ENCODE measurements around the gene CBX4.
"Not testable (repeated sequence)": the region's sequence is repeated elsewhere in the genome, so short reads cannot be mapped to it uniquely, and the experiment has no call there.

The CBX4 gene

DNA sequence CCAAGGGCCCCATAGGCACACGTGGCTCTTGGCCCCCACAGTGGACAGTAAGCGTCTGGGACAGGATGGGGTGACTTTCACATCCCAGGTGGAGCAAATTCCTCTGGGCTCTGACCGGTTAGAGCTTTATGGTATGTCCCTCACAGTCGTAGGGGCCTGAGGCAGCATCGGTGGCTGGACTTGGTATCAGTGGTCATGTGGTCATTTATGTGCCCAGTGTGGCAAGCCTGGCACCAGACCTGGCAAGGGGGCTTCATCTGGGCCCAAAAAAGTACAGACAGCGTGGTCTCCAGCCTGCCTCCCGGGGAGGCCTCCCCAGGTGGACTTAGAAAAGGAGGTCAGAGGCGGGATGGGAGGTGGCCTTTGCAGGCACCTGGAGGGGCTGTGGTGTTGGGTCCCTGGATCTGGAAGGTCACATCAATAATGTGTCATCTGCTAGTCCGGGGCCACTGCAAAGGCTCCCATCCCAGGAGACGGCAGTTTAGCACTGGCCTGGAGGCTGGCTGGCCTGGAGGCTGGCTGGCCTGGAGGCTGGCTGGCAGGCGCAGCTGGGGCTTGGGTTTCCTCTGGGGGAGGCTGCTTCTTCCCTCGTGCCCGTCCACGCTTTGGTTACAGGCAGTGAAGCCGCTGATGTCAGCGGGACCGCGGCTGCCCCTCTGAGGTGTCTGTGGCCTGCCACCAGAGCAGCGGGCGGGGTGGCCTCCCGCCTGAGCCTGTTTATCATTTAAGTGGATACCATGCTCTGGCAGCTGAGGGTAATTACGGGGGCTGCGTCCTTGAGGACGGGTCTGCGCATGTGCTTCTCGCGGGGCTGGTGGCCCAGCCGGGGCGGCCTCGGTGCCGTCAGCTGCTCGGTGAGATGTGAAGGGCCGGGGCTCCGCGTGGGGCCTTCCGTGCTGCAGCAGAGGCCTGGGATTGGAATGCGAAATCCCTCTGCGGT lies 20.7 kb upstream of the CBX4 start:
- DNase-seq: no peak

DNA sequence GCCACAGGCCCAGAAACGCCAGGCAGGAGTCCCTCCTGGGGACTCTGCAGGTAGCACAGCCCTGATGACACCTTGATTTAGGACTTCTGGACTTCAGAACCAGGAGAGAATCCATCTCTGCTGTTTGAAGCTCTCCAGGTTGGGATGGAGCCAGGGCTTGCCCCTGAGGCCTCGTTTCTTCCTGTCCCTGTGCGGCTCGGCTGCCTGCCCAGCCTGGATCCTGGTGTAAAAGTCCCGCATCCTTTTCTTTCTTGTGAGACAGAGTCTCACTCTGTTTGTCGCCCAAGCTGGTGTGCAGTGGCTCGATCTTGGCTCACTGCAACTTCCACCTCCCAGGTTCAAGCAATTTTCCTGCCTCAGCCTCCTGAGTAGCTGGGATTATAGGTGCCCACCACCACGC lies 17.9 kb upstream of the CBX4 start:
- no peak for DNase-seq

DNA sequence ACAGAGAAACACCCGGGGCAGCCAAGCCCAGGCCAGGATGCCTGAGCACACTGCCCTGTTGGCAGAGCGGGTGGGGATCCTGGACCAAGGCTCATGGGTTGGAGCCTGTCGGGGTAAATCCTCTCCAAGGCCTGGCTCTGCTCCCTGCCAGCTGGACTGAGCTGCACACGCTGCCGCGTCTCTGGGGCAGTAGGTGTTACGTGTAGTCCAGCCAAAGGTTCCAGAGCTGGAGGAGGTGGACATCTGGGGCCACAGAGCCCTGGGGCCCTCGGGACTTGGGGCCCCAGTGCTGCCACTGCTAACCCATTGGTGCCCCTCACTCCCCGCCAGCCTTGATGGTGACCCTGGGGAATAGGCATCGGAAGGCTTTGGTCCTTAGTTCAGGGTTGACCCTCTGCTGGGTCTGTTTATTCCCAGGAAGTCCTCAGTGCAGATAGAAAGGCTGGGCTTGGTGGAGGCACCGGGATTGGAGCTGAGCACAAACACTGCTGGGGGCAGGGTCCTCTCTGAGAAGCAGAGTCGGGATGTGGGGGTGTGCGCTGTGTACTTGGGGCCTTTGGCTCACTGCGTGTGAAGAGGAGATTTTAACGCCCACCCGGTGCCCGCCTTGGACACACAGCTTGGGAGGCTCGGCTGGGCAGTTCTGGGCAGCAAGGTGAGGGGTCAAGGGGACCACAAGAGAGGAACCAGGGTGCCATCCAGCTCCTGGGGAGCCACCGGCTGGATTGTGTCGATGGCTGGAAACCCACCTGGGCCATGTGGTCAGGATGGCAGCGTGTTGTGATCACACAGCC lies 16.3 kb upstream of the CBX4 start:
- no peak for DNase-seq

DNA sequence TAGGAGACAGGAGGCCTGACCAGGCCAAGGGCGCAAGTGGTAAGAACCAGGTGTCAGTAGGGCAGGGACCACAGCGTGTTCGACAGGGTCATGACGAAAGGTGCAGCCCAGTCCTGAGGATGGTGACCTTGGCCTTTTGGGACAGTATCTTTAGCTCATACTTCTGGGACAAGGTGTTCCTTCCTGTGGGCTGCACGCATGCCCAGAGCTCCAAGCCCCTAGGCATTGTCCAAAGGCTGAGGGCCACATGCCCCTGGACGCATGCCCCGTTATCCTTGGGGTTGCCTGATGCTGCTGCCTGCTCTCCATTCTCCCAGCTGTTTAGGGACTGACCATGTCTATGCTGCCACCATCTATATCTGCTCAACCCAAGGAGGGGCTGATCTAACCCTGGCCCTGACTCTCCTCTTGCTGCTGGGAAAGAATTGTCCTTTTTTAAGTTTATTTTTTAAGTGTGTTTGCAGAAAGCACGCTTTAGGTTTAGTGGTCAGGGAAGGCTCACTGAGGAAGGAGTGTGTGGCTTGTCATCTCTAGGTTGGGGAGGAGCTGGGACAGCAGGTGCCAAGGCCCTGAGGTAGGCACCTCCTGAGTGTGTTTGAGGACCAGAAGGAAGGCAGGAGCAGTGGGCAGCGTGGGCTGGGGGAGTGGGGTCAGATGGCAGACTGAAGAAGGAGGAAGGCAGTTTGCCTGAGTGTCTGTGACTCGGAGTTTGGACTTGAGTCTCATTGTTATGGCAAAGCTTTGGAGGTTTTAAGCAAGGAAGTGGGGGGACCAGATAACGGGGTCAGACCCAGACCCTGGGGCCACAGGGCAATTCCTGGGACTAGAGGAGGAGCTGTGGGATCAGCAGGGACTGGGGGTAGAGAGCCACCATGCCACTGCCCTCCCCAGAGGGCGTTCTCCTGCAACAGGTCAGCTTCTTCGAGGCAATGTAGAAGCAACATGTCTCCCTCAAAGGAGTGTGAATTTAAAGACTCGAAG lies 15.1 kb upstream of the CBX4 start:
- DNase-seq: no peak

DNA sequence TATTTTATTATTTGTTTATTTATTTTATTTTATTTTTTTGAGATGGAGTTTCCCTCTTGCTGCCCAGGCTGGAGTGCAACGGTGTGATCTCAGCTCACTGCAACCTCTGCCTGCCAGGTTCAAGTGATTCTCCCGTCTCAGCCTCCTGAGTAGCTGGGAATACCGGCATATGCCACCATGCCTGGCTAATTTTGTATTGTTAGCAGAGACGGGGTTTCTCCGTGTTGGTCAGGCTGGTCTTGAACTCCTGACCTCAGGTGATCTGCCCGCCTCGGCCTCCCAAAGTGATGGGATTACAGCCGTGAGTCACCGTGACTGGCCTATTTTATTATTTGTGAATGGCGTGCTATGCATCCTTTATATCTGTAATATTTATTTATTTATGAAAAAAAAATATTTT lies 13.9 kb upstream of the CBX4 start:
- DNase-seq: not testable (repeated sequence)

DNA sequence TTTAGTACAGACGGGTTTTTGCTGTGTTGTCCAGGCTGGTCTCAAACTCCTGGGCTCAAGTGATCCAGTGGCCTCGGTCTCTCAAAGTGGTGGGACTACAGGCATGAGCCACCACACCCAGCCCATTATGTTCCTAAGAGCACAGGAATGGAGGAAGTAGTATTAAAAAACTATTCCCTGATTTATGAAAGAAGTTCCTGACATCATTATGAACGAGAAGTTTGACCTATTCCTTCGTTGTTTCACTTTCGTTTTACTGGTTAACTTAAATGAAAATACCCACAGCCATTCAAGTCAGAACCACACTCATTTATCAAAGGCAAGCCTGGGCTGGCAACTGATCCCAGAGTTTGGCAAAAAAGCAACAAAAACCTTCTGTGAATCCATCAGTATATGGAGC lies 13.5 kb upstream of the CBX4 start:
- DNase-seq: no peak

DNA sequence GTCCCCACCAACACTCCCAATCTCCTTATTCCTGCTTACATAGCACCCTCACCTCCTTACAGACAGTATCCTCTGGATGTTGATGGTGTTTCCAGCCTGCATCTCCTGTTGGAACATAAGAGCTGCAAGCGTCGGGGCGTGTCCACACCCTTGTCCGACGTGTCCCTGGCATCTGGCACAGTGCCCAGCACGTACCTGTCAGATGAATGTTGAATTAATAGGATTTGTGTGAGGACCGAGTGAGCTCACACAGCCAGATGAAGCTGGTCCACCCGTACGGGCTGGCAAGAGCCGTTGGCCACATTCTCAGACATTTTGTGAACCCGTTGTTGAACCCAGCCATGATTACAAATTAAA lies 12.2 kb upstream of the CBX4 start:
- no peak for DNase-seq

DNA sequence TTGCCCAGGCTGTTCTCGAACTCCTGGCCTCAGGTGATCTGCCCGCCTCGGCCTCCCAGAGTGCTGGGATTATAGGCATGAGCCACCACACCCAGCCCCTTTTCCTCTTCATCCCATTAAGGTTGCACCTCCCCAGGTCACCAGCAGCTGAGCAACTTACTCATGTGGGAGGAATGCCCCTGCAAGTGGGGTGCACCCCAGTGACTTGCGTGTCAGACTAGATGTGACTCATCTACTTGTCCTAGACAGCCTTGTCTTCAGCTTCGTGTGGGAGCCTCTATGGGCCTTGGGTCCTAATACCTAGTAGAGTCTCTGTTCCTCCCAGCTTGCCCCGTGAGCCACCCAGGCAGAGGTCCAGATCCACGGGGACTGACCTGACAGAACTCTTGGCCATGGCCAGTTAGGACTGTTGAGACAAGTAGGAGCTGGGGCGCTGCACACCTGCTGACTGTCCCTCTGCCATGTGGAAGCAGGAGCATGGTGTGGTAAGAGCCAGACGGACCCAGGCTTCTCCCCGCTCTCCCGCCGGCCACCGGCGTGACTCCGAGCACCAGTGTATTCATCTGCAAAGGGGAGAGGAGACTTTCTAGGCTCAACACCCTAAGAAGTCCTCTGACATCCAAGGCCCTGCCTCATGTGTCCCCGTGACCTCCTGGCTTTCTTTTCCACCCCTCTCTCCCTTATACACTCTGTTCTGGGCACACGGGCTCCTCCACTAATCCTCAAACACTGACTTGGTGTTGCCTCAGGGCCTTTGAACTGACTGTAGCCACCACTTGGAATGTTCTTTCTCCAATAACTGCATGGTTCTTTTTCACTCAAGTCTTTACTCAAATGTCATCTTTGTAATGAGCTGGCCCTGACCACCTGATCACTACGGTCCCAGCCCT lies 11.6 kb upstream of the CBX4 start:
- no peak for DNase-seq

DNA sequence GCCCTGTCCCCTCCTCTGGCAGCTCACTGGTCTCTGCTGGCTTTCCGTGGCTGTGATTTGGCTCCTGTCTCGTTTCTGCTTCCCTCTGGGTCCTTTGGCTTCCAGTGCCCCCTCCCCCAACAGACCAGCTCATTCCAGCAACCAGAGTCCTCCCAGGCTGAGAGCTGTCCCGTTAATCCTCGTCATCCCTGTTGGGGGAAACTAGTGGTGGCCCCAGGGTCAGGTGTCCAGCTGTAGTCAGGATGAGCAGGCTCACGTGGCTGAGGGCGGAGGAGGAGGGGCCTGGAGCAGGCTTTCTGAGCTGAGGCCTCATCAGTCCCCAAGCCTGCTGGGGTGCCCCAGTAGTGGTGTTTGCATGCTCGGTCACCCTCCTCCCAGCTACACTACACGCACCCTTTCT lies 10.7 kb upstream of the CBX4 start:
- DNase-seq: no peak

DNA sequence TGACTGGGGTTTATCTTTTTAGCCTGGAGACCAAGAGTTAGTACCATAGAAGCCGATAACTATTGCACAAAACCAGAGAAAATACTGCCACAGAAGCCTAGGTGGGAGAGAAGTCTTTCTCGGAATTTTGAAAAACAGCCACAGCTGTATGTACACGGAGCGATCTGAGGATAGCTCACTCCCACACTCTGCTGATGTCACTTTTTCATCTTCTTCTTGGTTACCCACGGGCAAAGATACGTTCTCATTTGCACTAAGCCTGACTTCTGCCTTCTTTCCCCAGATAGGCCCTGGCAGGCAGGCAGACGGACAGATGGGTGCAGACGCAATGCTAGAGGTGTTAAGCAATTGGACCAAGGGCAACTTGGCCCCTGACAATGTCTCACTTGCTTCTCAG lies 9.1 kb upstream of the CBX4 start:
- no peak for DNase-seq

DNA sequence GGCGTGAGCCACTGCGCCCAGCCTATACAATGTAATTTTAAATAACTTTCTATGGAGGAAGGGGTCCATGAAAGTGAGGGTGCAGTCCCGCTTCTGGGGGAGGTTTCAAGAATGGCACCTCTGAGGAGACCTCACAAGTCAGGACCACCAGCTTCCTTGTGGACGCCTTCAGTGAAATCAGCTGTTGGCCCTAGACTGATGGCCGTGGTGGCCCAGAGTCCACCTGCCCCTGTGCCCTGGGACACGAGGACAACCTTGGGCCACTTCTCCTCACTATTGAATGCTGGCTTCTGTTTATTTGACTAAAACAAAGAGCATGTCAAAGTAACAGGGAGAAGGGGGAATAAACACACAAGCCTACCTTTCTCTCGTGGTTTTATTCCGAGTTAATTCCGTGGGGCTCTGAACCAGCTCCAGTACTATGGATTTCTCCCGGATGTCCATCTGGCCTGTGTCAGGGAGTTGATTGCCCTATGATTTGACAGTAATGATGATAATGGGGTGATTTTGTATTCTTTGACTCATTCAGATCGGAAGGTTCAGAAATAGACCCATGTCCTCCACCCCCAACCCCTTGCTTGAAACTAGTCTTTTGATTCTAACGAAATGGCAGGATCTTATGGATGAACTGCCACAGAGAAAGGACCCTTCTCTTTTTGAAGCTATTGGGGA lies 8.6 kb upstream of the CBX4 start:
- no peak for DNase-seq

DNA sequence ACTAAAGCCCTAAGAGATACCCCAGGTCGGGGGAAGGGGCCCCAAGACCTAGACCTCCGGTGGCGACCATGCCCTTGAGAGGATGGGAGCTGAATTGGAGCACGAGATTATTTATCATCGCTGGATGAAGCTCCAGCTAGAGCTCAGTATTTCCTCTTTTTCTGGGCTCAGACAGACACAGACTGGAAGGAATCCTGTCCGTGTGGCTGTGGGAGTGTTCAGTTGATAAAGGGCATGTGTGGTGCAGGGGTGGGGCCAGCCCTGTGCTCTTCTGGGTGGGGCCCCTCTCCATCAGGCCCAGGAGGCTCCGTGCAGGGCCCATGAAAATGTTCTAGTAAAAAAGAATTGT lies 6.3 kb upstream of the CBX4 start:
- no peak for DNase-seq

DNA sequence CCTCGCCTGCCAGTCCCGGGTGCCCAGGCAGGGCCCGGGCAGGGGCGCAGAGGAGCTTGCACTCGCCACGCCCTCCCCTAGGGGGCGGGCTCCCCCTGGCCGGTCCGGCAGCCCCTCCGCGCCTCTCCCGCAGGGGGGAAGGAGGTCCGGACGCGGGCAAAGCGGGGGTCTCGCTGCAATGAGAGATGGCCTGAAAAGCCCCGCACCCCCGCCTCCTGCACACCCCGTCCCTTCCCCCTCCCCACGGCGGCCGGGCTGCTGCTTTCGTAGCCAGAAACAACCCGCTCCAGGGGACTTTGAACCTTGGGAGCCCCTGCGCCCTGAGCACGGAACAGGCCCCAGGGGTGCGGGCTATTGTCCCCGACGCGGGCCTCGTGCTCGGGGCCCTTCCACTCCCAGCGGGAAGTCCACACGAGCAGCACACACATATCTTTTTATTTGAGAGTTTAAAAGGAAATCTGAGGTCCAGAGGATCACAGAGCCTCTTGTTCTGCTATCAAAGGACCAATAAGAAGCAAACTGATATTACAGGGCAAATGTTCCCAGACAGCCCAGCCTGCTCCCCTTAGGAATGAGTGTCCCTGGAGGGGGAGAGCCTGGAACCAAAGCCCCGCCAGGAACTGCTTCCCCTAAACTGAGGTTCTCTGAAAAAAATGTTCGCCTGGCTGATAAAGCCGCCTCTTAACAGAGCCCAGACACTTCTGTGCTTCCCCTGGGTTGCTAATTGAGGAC lies 5.8 kb upstream of the CBX4 start:
- no peak for DNase-seq

DNA sequence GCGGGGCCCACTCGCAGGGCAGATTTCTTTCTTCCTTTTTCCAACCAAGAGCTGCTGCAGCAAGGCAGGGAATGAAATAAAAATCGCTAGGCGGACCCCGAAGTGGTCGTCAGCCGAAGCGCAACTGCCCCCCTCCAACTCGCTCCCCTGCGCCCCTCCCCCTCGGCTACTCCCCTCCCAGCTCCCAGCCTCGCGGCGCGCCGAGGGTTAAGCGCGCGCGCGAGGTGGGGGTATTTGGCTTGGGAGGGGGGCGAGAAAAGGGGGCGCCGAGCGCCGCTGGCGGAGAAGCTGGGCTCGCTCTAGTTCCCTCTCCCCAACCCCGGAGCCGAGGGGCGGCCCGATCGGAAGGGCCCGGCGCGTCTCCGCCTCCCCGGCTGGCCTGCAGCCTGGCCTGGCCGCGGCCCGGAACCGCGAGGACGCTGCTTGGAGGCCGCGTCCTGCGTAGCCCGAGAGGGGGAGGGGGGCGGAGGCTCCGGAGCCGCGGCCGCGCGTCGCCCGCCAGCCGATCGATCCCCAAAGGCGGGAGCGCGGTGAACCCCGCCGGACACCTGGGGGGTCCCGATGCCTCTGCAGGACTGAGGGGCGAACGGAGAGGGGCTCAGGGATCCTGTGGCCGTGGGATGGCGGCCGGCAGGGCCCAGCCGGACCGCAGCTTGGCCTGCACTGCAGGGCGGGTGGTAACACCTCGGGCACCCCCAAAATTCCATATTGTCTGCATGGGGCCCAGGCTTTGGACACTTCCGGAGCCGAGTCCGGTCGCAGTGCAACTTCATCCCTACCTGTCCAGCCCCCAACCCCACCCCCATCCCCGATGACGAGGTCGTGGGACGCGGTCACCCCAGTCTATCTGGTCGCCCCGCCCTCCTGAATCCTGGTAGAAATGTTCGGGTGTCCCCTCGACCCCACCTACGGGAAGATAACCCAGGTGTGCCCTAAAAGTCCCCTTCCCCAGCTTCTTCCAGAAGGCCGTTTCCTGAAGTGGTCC lies 4.9 kb upstream of the CBX4 start:
- DNase-seq: no peak

DNA sequence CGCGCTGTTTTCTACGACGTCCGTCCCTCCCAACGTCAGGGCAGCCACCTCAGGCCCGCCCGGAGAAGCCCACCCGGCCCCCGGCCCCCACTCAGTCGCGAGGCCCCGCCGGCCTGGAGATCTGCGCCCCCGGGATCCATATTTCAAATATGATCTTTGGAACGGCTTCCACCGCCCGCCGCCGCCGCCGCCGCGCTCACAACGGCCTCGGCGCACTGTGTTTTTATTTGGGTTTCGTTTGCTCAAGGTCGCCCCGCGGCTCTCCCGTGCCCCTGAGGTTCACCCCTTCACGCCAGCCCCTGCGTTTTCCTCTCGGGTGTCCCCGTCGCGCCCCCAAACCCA lies 4.2 kb upstream of the CBX4 start:
- no peak for DNase-seq

DNA sequence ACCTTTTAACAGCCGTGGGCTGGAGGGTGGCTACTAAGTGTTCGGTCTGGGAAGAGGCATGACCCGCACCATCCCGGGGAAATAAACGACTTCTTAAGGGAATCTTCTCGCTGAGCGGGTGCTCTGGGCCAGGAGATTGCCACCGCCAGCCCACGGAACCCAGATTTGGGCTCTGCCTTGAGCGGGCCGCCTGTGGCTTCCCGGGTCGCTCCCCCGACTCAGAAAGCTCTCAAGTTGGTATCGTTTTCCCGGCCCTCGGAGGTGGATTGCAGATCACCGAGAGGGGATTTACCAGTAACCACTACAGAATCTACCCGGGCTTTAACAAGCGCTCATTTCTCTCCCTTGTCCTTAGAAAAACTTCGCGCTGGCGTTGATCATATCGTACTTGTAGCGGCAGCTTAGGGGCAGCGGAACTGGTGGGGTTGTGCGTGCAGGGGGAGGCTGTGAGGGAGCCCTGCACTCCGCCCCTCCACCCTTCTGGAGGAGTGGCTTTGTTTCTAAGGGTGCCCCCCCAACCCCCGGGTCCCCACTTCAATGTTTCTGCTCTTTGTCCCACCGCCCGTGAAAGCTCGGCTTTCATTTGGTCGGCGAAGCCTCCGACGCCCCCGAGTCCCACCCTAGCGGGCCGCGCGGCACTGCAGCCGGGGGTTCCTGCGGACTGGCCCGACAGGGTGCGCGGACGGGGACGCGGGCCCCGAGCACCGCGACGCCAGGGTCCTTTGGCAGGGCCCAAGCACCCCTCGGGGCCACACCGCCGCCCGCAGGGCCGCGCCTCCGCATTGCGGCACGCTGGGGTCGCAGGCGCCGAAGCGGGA lies 3.6 kb upstream of the CBX4 start:
- no peak for DNase-seq

DNA sequence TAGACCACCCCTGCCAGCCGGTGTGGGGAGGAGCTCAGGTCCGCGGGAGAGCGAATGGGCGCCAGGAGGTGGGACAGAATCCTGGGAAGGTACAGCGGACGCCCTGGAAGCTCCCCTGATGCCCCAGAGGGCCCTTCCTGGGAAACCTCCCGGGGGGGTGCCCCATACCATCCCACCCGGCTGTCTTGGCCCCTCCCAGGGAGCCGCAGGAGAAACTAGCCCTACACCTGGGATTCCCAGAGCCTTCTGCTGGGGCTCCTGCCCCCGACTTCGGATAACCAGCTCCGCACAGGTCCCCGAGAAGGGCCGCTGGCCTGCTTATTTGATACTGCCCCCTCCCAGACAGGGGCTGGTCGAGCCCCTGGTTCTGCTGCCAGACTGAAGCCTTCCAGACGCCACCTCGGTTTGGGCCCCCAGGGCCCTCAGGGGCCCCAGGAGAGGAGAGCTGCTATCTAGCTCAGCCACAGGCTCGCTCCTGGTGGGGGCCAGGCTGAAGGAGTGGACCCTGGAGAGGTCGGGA lies 3.0 kb upstream of the CBX4 start:
- no peak for DNase-seq

DNA sequence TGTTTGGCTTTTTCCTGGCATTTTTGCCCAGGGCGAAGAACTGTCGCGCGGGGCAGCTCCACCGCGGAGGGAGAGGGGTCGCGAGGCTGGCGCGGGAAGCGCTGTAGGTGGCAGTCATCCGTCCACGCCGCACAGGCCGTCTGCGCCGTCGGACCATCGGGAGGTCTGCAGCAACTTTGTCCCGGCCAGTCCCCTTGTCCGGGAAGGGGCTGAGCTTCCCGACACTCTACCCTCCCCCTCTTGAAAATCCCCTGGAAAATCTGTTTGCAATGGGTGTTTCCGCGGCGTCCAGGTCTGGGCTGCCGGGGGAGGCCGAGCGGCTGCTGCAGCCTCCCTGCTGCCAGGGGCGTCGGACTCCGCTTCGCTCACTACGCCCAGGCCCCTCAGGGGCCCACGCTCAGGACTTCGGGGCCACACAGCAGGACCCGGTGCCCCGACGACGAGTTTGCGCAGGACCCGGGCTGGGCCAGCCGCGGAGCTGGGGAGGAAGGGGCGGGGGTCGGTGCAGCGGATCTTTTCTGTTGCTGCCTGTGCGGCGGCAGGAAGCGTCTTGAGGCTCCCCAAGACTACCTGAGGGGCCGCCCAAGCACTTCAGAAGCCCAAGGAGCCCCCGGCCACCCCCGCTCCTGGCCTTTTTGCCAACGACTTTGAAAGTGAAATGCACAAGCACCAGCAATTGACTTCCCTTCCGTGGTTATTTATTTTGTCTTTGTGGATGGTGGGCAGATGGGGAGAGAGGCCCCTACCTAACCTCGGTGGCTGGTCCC lies 2.3 kb upstream of the CBX4 start:
- no peak for DNase-seq

Data from activated gamma-delta T cell (primary cell).